Activated naive CD8-positive, alpha-beta T cell treated with anti-CD3 and anti-CD28 coated beads, Interleukin-2, amount 10 ng/mL, durations not matched to agents 7 days and 5 days (primary cell): ENCODE results near the gene RPS6KA2. TPM values are rescaled to one million over a fixed set of nuclear protein-coding genes. Genes with fewer than 3 reads are reported as not detected.

ENCODE experiments used
- ATAC-seq: fragments of 150-1000 bp; cut with Tn5 transposase; one replicate; pipeline ENCODE4 v1.10.0; 2021; ENCODE audit warnings: low read depth, moderate library complexity
- POLR2A ChIA-PET: fragments of 350-600 bp; sonication (Branson Sonifier 250); formaldehyde crosslinking; loops from one replicate; lab custom pipeline; 2021; ENCODE audit warnings: antibody characterized with exemption; lab: Charles Lee
- DNase-seq: peaks from one replicate; pipeline ENCODE4 v3.0.0; 2021
- H3K27ac Mint-ChIP-seq: one replicate; pipeline ENCODE4 v1.8.0; 2022; ENCODE audit warnings: mild to moderate bottlenecking, mixed read lengths
- H3K27me3 Mint-ChIP-seq: one replicate; pipeline ENCODE4 v1.8.0; 2022; ENCODE audit warnings: mild to moderate bottlenecking, moderate library complexity, mixed read lengths
- H3K36me3 Mint-ChIP-seq: one replicate; pipeline ENCODE4 v1.8.0; 2021; ENCODE audit warnings: mild to moderate bottlenecking, mixed read lengths
- H3K4me1 Mint-ChIP-seq: one replicate; pipeline ENCODE4 v1.8.0; 2021; ENCODE audit warnings: mixed read lengths
- H3K4me3 Mint-ChIP-seq: one replicate; pipeline ENCODE4 v1.8.0; 2022; ENCODE audit warnings: mild to moderate bottlenecking, moderate library complexity, mixed read lengths
- H3K9me3 Mint-ChIP-seq: one replicate; pipeline ENCODE4 v1.8.0; 2021; ENCODE audit warnings: mixed read lengths
- total RNA-seq, 2 experiments: library from RNA; stranded (reverse); gene quantifications; one replicate each; pipeline ENCODE4 v1.2.3, GENCODE V29; 2021

RPS6KA2 gene
- total RNA-seq = 1 to 10 TPM; 3.8 to 5.7 TPM

DNA sequence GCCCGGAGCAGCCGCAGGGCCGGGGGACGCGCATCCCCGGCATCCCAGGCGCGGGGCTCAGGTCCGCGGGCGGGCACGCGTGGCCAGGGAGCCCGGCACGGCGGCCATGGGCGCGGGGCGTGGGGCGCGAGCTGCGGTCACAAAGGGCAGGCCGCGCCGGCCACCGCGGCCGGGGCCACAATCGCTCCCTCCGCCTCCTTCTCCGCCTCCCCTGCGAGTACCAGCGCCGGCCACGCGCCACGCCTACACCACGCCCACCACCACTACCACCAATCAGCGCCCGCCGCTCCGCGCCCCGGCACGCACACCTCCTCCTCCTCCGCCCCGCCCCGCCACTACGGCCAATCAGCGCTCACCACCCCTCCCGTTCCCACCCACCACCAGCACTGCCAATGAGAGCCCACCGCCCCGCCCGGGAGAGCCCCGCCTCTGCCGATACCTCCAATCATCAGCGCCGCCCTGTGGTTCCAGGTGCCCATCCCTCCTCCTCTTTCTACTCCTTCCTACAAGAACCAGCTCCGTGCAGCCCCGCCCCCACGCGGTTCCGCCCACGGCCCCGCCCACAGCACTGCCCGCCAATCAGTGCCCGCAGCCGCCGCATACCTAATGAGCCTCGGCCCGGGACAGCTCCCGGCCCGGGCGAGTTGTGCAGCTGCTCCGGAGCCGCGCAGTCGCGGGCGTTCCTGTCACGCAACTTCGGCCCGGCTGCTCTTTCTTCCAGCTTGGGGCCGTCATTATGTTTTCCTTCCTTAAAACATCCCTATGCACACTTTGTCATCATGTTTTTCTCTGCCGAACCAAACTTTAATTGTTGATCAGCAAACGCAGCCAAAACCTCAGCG is at the start of gene RPS6KA2:
TSS of gene RPS6KA2 (minus strand) at position 219 of the 842 bp plus-strand sequence. CDS start 232 bp downstream, outside the sequence.
- H3K27ac Mint-ChIP-seq = peak within 1 kb of the TSS; percentile 73
- peaks cover 53% of the 10 kb centered on the region for H3K27me3 Mint-ChIP-seq
- H3K9me3 Mint-ChIP-seq = no peaks in the 10 kb centered on the region

DNA sequence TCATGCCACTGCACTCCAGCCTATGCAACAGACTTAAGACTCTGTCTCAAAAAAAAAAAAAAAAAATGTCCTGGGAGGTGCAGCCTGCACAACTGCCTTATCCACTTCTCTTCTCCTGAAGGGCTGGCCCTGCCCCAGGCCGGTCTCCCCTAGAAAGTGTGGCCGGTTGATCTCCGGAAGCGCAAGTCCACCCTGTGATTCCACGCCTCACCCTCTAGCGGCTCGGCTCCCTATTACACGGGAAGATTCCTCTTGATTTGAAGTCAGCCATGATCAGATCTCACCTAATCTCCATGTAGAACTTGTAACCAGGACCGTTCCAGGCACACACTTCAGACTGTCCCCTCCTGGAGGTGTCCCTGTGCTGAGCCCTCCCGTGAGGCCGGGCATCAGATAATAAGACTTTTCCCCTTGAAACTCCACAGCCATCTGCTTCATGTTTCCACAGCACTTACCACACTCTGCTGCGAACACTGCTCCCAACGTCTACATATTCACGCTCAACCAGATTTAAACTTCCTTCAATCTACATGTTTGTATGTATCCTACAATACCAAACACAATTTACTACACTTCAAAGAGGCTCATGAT is 49.3 kb upstream of the RPS6KA2 start:
- POLR2A ChIA-PET = no interaction called here
- DNase-seq (no peak), ATAC-seq (no peak)
- Mint-ChIP-seq H3K4me1 (peaks cover 1% of the 10 kb centered on the region), H3K4me3 (no peak overlapping the region), H3K27ac (no peak overlapping the region), H3K27me3 (peaks cover 18% of the 10 kb centered on the region), H3K9me3 (no peaks in the 10 kb centered on the region), H3K36me3 (no peaks in the 10 kb centered on the region)

More for the DNA sequence above, at the start of gene RPS6KA2:
- no peaks in the 10 kb centered on the region for H3K36me3 Mint-ChIP-seq
- peak within 1 kb of the TSS; percentile 80 for H3K4me3 Mint-ChIP-seq
- peak; percentile 95 for ATAC-seq
- peaks cover 15% of the 10 kb centered on the region for H3K4me1 Mint-ChIP-seq
- POLR2A ChIA-PET = interaction anchor here (0.6 to 1.2 kb wide), 5 partner anchors 18 to 460 kb away, joined by 3 to 4 read pairs (median 3); partner anchors contain the start of gene TBXT
- DNase-seq = peak; percentile 100

DNA sequence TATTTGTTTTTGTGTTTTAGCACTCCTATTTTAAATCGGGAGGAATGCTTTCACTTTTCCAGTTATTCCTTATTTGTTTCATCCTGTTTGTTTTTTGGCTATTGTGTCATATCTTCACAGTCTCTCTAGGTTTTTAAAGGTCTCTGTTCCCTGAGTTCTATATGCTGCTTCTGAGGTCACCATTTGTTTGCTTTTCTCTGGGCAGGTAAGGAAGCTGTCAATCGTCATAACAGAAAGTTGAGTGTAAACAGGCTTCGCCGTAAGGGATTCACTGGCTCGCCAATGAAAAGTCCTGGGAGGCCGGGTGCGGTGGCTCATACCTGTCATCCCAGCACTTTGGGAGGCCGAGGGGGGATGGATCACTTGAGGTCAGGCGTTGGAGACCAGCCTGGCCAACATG is 48.7 kb upstream of the RPS6KA2 start:
- Mint-ChIP-seq H3K9me3 (no peaks in the 10 kb centered on the region), H3K36me3 (no peaks in the 10 kb centered on the region), H3K27me3 (peaks cover 20% of the 10 kb centered on the region), H3K4me3 (no peak overlapping the region), H3K4me1 (peaks cover 1% of the 10 kb centered on the region), H3K27ac (no peak overlapping the region)
- ATAC-seq = no peak
- DNase-seq = no peak
- POLR2A ChIA-PET = no interaction called here

DNA sequence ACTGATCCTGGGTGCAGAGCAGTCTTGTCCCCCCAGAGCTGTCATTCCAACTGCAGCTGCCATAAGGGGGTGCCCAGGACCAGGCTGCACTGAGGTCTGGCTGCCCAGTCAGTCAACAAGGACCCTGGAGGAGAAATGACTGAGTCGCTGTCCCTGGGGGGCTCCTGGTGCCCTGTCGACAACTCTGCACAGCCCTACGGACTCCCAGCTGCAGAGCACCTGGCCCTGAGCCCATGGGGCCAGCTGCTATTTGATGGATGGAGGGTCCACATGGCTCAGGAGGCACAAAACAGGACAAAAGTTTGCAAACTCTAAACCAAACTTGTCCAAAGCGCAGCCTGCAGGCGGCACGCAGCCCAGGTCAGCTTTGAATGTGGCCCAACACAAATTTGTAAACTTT is 46.3 kb upstream of the RPS6KA2 start:
- POLR2A ChIA-PET = no interaction called here
- no peak for ATAC-seq
- Mint-ChIP-seq H3K4me3 (no peak overlapping the region), H3K4me1 (peaks cover 1% of the 10 kb centered on the region), H3K27me3 (peaks cover 20% of the 10 kb centered on the region), H3K9me3 (no peaks in the 10 kb centered on the region), H3K36me3 (no peaks in the 10 kb centered on the region), H3K27ac (no peak overlapping the region)
- DNase-seq = no peak

DNA sequence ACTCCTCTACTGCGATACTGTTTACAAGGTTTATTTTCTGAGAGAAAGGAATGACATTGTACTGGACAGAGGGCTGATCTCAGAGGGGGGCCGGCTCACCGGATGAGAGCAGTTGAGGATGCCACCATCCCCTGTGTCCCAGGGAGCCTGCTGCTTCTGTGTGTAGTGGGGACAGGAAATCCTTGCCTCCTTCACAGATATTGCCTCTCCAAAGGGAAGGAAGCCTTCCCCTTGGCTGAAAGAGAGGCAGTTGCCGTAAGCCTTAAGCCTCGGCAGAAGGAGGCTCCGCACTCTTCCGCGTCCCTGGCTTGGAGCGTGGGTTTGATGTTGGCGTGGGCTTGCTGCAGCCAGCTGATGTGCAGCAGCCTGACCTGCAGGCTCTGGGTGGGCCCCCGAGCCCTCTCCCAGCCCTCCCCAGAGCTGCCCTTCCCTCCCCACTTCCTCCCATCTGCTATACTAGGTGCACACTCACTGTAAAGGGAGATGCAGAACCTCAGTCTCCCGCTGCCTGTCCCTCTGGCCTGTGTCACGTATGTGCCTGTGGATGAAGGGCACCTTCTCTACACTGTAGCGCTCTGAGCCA is 45.7 kb upstream of the RPS6KA2 start:
- H3K4me1 Mint-ChIP-seq = peaks cover 1% of the 10 kb centered on the region
- no peak overlapping the region for H3K27ac Mint-ChIP-seq
- H3K27me3 Mint-ChIP-seq = peaks cover 20% of the 10 kb centered on the region
- no peaks in the 10 kb centered on the region for H3K9me3 Mint-ChIP-seq
- POLR2A ChIA-PET = no interaction called here
- H3K4me3 Mint-ChIP-seq = no peak overlapping the region
- ATAC-seq (no peak), DNase-seq (no peak)
- H3K36me3 Mint-ChIP-seq = no peaks in the 10 kb centered on the region

DNA sequence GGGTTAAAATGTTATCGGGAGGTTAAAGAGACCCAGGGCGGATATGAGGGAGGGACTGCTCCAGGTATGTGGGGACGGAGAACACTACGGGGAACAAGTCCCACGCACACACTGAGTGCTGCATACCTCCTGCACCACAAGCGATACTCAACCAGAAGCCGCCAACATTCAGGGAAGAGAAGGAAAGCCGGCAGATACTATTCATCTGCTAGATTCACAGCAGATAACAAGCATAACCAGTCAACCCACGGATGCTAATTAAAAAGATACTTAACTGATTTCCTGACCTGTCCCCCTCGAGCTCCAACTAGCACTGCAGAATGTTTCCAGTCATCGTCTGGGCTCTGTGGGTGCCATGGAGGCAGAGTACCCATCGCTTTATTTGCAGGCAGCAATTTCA is 45.1 kb upstream of the RPS6KA2 start:
- H3K4me3 Mint-ChIP-seq = no peak overlapping the region

DNA sequence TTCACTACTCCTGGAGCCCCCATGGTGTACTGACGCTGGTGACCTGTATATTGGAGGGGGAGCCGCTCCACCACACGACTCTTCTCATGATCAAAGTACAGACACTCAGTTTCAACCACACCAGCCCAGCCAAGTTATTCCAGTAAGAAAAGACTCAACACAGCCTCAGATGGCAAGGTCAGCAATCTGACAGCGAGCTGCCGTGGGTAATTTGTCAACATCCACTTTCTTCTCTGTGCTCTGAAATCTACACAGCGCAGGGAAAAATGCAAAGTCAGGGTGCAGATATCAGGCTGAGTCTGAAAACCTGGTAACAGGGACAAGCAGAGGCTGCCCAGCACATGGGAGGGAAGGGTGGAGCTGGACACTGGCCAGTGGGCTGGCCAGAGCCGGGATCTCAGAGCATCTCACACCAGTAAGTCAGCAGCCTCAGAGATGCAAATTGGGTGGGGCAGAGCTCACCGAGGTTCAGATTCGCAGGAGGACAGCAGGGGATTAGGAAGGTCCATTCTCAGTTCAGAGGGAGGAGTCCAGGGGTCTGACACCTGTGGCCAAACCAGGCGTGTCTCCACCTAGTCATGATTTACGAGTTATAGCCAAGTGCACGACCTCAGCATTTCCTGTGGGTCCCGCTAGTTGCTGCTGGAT is 44.5 kb upstream of the RPS6KA2 start:
- DNase-seq (no peak), ATAC-seq (no peak)
- POLR2A ChIA-PET = no interaction called here
- Mint-ChIP-seq H3K4me1 (peaks cover 1% of the 10 kb centered on the region), H3K9me3 (no peaks in the 10 kb centered on the region), H3K27me3 (peaks cover 20% of the 10 kb centered on the region), H3K4me3 (no peak overlapping the region), H3K27ac (no peak overlapping the region), H3K36me3 (no peaks in the 10 kb centered on the region)

More for the DNA sequence above, 45.1 kb upstream of the RPS6KA2 start:
- H3K4me1 Mint-ChIP-seq = peaks cover 1% of the 10 kb centered on the region
- H3K27me3 Mint-ChIP-seq = peaks cover 20% of the 10 kb centered on the region
- no peak for DNase-seq
- ATAC-seq = no peak
- H3K9me3 Mint-ChIP-seq = no peaks in the 10 kb centered on the region
- H3K27ac Mint-ChIP-seq = no peak overlapping the region
- POLR2A ChIA-PET = no interaction called here
- H3K36me3 Mint-ChIP-seq = no peaks in the 10 kb centered on the region

DNA sequence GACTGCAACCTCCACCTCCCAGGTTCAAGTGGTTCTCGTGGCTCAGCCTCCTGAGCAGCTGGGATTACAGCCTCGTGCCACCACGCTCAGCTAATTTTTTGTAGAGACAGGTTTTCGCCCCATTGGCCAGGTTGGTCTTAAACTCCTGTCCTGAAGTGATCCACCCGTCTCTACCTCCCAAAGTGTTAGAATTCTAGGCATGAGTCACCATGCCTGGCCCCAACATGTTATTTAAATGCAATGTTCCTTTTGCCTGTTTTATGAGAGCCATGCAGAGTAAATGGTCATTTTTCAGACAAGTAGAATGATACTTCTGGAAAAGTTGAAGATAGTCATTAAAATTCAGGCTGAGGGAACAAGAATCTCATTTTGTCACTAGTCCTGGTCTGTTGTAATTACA is 43.8 kb upstream of the RPS6KA2 start:
- DNase-seq = no peak
- Mint-ChIP-seq H3K27me3 (peaks cover 20% of the 10 kb centered on the region), H3K4me1 (peaks cover 1% of the 10 kb centered on the region), H3K9me3 (no peaks in the 10 kb centered on the region), H3K4me3 (no peak overlapping the region), H3K27ac (no peak overlapping the region), H3K36me3 (no peaks in the 10 kb centered on the region)
- POLR2A ChIA-PET = no interaction called here
- no peak for ATAC-seq

DNA sequence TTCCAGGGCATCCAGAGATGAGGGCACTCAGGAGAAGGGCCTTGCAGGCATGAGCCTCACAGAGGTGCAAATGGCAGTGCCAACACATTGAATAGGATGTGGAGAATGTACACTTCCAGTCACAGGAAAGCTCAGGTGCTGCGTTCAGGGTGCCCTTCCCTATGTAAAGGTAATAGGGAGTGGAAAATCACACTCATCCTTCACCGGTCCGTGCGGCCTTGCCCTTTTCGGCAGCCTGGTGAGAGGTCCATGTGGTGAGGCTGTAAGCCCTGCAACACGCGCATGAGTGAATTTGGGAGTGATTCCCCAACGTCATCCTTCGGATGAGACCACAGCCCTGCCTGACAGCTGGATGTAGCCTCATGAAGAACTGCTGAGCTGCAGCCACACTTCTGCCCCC is 43.0 kb upstream of the RPS6KA2 start:
- ATAC-seq (no peak), DNase-seq (no peak)
- no peaks in the 10 kb centered on the region for H3K9me3 Mint-ChIP-seq
- POLR2A ChIA-PET = no interaction called here
- H3K27me3 Mint-ChIP-seq = peaks cover 20% of the 10 kb centered on the region
- H3K27ac Mint-ChIP-seq = no peak overlapping the region
- no peak overlapping the region for H3K4me3 Mint-ChIP-seq
- H3K4me1 Mint-ChIP-seq = peaks cover 1% of the 10 kb centered on the region
- no peaks in the 10 kb centered on the region for H3K36me3 Mint-ChIP-seq

DNA sequence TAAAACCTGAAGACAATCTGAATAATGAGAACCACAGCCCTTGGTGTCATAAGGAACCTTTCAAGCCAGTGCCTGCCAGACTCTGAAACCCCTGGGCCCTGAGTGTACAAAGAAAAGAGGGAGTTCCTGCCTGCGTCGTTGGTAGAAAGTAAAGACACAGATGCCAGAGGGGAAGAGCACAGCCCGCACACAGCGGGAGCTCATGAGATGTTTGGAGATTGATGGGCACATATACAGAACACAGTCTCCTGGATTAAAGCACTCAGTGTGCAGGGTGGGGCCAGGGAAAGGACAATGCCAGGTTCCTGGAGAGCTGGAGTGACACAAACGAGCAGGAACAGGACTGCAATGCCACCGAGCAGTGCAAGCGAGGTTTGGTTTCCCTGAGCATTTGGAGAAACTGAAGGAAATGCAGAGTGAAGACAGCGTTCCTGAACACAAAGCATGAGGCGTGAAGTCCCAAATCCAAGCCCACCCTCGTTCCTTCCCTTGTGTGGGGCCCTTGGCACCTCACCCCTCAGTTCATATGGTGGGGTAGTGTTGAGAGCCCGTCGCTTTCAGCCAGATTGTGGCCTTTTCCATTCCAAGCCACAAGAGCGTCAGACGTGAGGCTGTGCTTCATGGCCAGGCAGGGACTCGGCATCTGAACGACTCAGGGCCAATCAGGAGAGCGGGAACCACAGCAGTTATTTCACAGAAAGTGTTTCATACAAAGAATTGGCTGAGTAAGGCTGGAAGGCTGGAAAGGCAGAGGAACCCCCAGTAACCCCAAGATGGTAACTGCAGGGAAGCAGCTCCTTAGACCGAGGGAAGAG is 41.0 kb upstream of the RPS6KA2 start:
- DNase-seq = no peak
- POLR2A ChIA-PET = no interaction called here
- no peak for ATAC-seq
- Mint-ChIP-seq H3K27ac (no peak overlapping the region), H3K9me3 (no peaks in the 10 kb centered on the region), H3K4me3 (no peak overlapping the region), H3K27me3 (peaks cover 18% of the 10 kb centered on the region), H3K4me1 (peaks cover 4% of the 10 kb centered on the region), H3K36me3 (no peaks in the 10 kb centered on the region)

DNA sequence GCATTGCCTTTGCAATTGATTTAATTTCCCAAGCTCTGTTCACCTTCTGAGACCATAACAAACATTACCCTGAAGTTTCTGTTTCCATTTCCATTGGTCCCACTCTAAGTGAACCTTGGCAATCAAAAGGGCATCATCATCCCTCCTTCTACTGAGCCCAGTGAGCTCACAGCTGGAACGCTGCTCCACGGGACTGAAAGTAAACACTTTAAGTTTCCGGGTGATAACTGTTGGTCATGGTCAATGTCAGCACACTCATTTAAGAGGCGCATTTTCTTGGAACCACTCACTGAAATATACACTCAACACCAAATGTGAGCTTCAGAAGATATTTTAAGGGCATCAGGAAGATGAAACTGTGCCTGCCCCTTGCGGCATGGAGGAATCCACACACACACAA is 37.1 kb upstream of the RPS6KA2 start:
- Mint-ChIP-seq H3K4me3 (no peak overlapping the region), H3K4me1 (peaks cover 3% of the 10 kb centered on the region), H3K27ac (no peak overlapping the region), H3K36me3 (no peaks in the 10 kb centered on the region), H3K27me3 (peaks cover 12% of the 10 kb centered on the region), H3K9me3 (no peaks in the 10 kb centered on the region)
- ATAC-seq = no peak
- POLR2A ChIA-PET = no interaction called here
- DNase-seq = no peak

DNA sequence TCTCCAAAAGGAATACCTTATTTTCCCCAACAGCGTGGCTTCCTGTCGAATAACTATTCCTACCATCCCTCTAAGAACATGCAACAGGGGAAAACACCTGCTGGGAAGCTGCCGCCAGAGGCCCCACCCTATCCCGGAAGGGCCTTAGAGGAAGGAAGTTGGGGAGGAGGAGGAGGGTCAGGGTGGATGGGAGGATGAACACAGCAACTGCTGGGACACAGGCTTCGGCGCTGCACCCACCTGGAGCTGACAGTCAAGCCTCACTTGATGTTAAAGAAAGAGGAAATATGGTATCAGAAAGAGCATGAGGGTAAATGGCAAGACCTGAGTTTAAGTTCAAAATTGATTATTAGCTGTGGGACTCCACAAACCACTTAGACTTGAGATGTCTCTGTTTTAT is 36.5 kb upstream of the RPS6KA2 start:
- Mint-ChIP-seq H3K4me3 (no peak overlapping the region), H3K4me1 (peaks cover 3% of the 10 kb centered on the region), H3K36me3 (no peaks in the 10 kb centered on the region), H3K27me3 (peaks cover 14% of the 10 kb centered on the region), H3K27ac (no peak overlapping the region), H3K9me3 (no peaks in the 10 kb centered on the region)
- POLR2A ChIA-PET = no interaction called here
- DNase-seq (no peak), ATAC-seq (no peak)

DNA sequence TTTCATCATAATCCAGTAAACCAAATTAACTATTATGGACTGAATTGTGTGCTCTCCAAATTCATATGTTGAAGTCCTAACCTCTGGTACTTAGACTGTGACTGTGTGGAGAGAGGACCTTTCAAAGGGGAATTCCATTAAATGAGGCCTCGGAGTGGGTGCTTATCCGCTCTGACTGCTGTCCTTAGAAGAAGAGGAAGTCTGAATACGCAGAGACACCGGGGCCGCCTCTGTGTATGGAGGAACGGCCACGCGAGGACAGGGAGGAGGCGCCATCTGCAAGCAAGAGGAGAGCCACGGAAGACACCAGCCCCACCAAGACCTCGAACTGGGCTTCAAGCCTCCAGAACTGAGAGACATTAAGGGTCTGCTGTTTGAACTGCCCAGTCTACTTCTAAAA is 35.6 kb upstream of the RPS6KA2 start:
- Mint-ChIP-seq H3K27me3 (peaks cover 20% of the 10 kb centered on the region), H3K36me3 (no peaks in the 10 kb centered on the region), H3K4me3 (no peak overlapping the region), H3K9me3 (no peaks in the 10 kb centered on the region), H3K27ac (no peak overlapping the region), H3K4me1 (peaks cover 4% of the 10 kb centered on the region)
- POLR2A ChIA-PET = no interaction called here
- ATAC-seq (no peak), DNase-seq (no peak)
